Neutrophil (primary cell): ENCODE results near the gene ABLIM2.
A peak's percentile ranks its signal among the peaks of the same experiment; 100 is the strongest.

Source experiments
- H3K27ac ChIP-seq: fragments of 200-600 bp; sonication (generic); 2 replicates; pipeline ENCODE4 v1.5.1; 2016; ENCODE audit warnings: mild to moderate bottlenecking, moderate library complexity
- H3K27me3 ChIP-seq: fragments of 200-600 bp; sonication (generic); 2 replicates; pipeline ENCODE4 v1.6.0; 2016; ENCODE audit warnings: mild to moderate bottlenecking
- H3K36me3 ChIP-seq: fragments of 200-600 bp; sonication (generic); 2 replicates; pipeline ENCODE4 v1.5.1; 2017
- H3K4me1 ChIP-seq, 2 experiments: fragments of 200-600 bp in 1 of 2; sonication (generic) in 1 of 2; 1 replicate in 1 of 2; 2 replicates in 1 of 2; pipeline versions ENCODE4 v1.5.1 to v1.6.1; 2013 to 2016; ENCODE audit warnings: low read depth in 1 of 2, low read length in 1 of 2, mild to moderate bottlenecking in 1 of 2, moderate library complexity in 1 of 2; ENCODE audit not compliant: control insufficient read depth in 1 of 2, insufficient read depth in 1 of 2
- H3K4me3 ChIP-seq, 2 experiments: fragments of 200-600 bp in 1 of 2; sonication (generic) in 1 of 2; 1 replicate in 1 of 2; 2 replicates in 1 of 2; pipeline ENCODE4 v1.5.1; 2013 to 2016; ENCODE audit warnings: low read depth in 1 of 2, low read length in 1 of 2, mild to moderate bottlenecking in 1 of 2, moderate library complexity in 1 of 2
- H3K9me3 ChIP-seq: fragments of 200-600 bp; sonication (generic); 2 replicates; pipeline ENCODE4 v1.5.1; 2016
- TF ChIP-seq, protein P1 (sequence below): fragments of 200-600 bp; sonication (generic); IDR thresholded peaks from 2 replicates; pipeline ENCODE4 v1.5.1; 2016; ENCODE audit warnings: antibody characterized with exemption

ABLIM2 gene

DNA sequence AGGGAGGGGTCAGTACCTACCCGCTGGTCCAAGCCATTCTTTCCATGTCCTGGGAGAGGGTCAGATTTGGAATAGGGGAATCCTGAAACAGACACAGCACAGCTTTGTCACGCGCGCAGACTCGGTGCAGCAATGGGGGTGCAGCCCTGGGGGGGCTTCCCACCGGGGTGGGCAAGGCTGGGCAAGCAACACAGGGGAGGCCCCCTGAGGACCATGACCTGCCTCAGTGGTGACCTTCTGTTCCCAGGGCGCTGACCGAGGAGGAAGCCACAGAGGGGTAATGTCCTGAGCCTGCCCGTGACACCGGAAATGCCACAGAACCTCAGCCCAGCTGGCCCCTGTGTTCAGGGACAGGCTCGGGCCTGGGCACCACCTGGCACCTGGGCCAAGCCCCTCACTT lies 165.8 kb downstream of the ABLIM2 start:
- Histone ChIP-seq H3K36me3 (no peaks in the 10 kb centered on the region), H3K27ac (no peak overlapping the region), H3K4me1 (no peaks in the 10 kb centered on the region), H3K27me3 (peaks cover 6% of the 10 kb centered on the region), H3K9me3 (no peaks in the 10 kb centered on the region), H3K4me3 (no peak overlapping the region)
- TF ChIP-seq, protein P1, sequence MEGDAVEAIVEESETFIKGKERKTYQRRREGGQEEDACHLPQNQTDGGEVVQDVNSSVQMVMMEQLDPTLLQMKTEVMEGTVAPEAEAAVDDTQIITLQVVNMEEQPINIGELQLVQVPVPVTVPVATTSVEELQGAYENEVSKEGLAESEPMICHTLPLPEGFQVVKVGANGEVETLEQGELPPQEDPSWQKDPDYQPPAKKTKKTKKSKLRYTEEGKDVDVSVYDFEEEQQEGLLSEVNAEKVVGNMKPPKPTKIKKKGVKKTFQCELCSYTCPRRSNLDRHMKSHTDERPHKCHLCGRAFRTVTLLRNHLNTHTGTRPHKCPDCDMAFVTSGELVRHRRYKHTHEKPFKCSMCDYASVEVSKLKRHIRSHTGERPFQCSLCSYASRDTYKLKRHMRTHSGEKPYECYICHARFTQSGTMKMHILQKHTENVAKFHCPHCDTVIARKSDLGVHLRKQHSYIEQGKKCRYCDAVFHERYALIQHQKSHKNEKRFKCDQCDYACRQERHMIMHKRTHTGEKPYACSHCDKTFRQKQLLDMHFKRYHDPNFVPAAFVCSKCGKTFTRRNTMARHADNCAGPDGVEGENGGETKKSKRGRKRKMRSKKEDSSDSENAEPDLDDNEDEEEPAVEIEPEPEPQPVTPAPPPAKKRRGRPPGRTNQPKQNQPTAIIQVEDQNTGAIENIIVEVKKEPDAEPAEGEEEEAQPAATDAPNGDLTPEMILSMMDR = no peak

DNA sequence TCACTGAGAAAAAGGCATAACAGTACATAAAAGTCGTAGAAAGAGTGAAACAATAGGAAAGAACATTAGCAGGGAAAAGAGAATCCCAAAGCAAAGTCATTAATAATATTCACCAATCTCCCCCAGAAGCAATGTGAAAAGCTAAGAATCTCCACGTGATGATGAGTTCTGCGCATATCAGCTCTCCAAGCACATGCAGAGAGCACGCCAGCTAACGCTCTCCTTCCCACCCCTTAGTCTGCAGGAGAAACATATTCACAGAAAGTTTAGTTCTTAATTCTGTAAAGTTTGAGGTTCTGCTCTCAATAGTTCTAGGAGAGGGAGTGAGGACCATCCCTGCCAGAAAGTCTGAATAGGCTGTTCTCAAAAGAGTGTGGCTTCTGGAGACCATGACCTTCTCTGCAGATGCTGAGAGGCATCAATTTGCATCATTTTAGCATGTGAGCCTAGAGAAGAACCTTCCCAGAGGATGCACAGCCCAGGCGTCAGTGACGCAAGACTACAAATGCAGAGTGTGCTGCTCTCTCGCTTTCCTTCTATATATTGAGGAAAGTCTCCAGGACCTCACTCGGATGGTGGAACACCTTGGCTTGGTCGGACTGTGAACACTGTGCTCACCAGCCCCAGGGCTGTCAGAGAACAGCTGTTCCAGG lies 167.7 kb downstream of the ABLIM2 start:
- peaks cover 17% of the 10 kb centered on the region for H3K27me3 ChIP-seq
- no peaks in the 10 kb centered on the region for H3K9me3 ChIP-seq
- H3K36me3 ChIP-seq = no peaks in the 10 kb centered on the region
- H3K27ac ChIP-seq = no peak overlapping the region
- H3K4me1 ChIP-seq = no peaks in the 10 kb centered on the region
- TF ChIP-seq, protein P1 = no peak
- no peak overlapping the region for H3K4me3 ChIP-seq

DNA sequence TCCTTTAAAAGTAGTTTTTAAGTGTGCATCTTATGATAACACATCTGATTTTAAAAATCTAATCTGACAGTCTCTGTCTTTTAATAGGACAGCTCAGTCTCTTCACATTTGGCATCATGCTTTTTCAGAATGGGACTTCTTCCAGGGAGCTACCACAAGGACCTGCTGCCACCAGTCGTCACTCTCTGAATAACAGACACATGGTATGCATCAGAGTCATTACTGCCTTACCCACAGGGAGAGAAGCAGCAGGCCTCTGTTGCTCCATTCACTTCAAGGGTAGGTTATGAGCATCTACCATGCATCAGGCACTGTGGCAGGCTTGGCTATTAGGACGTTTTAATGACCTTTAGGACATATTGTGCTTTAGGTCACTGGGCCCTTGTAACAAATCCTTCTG lies 169.0 kb downstream of the ABLIM2 start:
- peaks cover 29% of the 10 kb centered on the region for H3K27me3 ChIP-seq
- no peak overlapping the region for H3K27ac ChIP-seq
- TF ChIP-seq, protein P1 = no peak
- H3K9me3 ChIP-seq = no peaks in the 10 kb centered on the region
- H3K4me1 ChIP-seq = no peaks in the 10 kb centered on the region
- H3K4me3 ChIP-seq = no peak overlapping the region
- no peaks in the 10 kb centered on the region for H3K36me3 ChIP-seq

DNA sequence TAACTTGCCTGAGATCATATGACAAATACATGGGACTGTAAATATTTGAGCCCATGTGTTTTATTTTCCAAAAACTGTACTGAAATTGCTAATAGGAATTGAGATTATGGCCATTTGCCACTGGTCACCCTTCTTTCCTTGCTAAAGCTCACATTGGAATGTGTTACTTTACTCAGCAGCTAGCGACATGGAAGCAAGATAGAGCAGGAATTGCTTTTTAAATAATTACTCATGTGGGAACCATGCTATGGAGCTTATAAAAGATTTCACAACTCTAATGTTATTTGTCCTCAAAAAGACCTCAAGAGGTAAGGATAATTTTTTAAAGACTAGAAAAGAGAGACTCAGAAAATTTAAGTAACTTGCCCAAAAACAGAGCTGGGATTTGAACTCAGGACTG lies 170.2 kb downstream of the ABLIM2 start:
- no peaks in the 10 kb centered on the region for H3K9me3 ChIP-seq
- H3K4me1 ChIP-seq = no peaks in the 10 kb centered on the region
- TF ChIP-seq, protein P1 = no peak

DNA sequence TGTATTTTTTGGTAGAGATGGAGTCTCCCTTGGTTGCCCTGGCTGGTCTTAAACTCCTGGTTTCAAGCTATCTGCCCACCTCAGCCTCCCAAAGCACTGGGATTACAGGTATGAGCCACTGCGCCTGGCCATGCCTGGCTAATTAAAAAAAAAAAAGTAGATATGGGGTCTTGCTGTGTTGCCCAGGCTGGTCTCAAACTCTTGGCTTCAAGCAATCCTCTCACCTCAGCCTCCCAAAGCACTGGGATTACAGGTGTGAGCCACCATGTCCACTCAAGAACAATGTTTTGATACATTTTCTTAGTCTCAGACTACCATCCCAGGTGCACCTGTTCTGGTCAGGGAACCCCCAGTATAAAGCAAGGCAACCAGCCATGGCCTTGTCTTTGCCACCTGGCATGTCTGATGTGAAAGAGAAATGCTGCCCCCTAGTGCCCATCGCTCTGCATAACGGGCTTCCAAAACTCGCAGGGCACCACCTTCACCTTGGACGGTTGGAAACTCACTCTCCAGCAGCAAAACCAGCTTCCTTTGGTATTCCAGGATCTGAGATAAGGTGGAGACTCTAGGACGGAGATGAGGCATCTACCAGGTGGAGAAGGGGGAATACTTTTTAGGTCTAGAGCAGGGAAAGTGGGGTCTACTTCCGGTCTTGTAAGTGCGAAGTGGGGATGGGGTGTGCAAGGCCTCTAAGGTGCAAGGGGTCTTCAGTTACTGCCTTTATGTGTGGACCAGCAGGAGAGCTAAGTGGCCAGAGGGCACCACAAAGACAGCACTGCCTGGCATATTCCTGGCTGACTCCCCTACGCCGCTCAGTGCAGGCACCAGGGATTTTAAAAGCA lies 171.2 kb downstream of the ABLIM2 start:
- H3K4me1 ChIP-seq = no peaks in the 10 kb centered on the region
- H3K9me3 ChIP-seq = no peaks in the 10 kb centered on the region
- H3K27ac ChIP-seq = no peak overlapping the region
- no peak overlapping the region for H3K4me3 ChIP-seq
- H3K36me3 ChIP-seq = no peaks in the 10 kb centered on the region
- TF ChIP-seq, protein P1 = peak; percentile 74
- H3K27me3 ChIP-seq = peaks cover 38% of the 10 kb centered on the region

More for the DNA sequence above, 170.2 kb downstream of the ABLIM2 start:
- H3K27ac ChIP-seq = no peak overlapping the region
- H3K36me3 ChIP-seq = no peaks in the 10 kb centered on the region
- peaks cover 35% of the 10 kb centered on the region for H3K27me3 ChIP-seq
- no peak overlapping the region for H3K4me3 ChIP-seq
